Breast epithelium (tissue), 4 donors: ENCODE data around the gene SH3BGRL2. TPM values are rescaled to one million over a fixed set of nuclear protein-coding genes. Genes with fewer than 3 reads are reported as not detected.
"Not testable (repeated sequence)": the region's sequence is repeated elsewhere in the genome, so short reads cannot be mapped to it uniquely, and the experiment has no call there.

ENCODE experiments used
- DNase-seq, 2 donors: peaks; one replicate each; pipeline ENCODE4 v3.0.0-alpha.2; 2019; ENCODE audit warnings: low spot score in 2 of 2
- H3K27ac ChIP-seq, 2 donors: fragments of 200-600 bp; sonication (generic) in 1 of 2; one replicate each; pipeline ENCODE4 v1.5.1; 2016 to 2019; ENCODE audit warnings: mild to moderate bottlenecking in 1 of 2
- H3K27me3 ChIP-seq, 2 donors: fragments of 200-600 bp; sonication (generic) in 1 of 2; one replicate each; pipeline versions ENCODE4 v1.5.1 to v1.6.0; 2017 to 2019; ENCODE audit warnings: control low read depth in 1 of 2, mild to moderate bottlenecking in 1 of 2
- H3K36me3 ChIP-seq: fragments of 200-600 bp; one replicate; pipeline ENCODE4 v1.5.1; 2019
- H3K4me1 ChIP-seq, 2 donors: fragments of 200-600 bp; sonication (generic); one replicate each; pipeline ENCODE4 v1.5.1; 2016 to 2019; ENCODE audit warnings: control low read depth in 1 of 2
- H3K4me3 ChIP-seq, 3 donors: fragments of 200-600 bp; sonication (generic); 1 replicate in 2 of 3; 2 replicates in 1 of 3; pipeline ENCODE4 v1.5.1; 2016 to 2019; ENCODE audit warnings: mild to moderate bottlenecking in 3 of 3, moderate library complexity in 2 of 3
- H3K9me3 ChIP-seq, 2 donors: fragments of 200-600 bp; sonication (generic) in 1 of 2; one replicate each; pipeline ENCODE4 v1.5.1; 2016 to 2019; ENCODE audit warnings: control low read depth in 1 of 2
- POLR2A ChIP-seq: fragments of 450-650 bp; IDR thresholded peaks from one replicate; pipeline ENCODE4 v1.6.1; 2016; ENCODE audit warnings: antibody characterized with exemption, mild to moderate bottlenecking, moderate library complexity
- POLR2AphosphoS5 ChIP-seq, 3 donors: sonication (generic); formaldehyde crosslinking; IDR thresholded peaks; one replicate each; pipeline ENCODE4 v1.6.1; 2017; ENCODE audit warnings: antibody characterized with exemption in 3 of 3
- intact Hi-C: fragments of 100-400 bp; cut with DNase I; formaldehyde crosslinking; loops from one replicate; pipeline ENCODE4 v1.15.1; 2023; ENCODE audit warnings: low total_unique reads
- total RNA-seq, 3 donors: library from RNA; depleted of rRNA; stranded (reverse); fragments of >200 nt; gene quantifications; one replicate each; pipeline ENCODE4 v1.1.0, GENCODE V29; 2016
- TF ChIP-seq, protein P1 (sequence below), 3 donors: fragments of 450-650 bp; IDR thresholded peaks; one replicate each; pipeline ENCODE4 v1.5.1; 2016 to 2017; ENCODE audit warnings: antibody characterized with exemption in 3 of 3, mild to moderate bottlenecking in 3 of 3, moderate library complexity in 3 of 3

The SH3BGRL2 gene
- total RNA-seq, 3 donors from 2014 or later = 31.8 to 54.4 (median 50.9) TPM

DNA sequence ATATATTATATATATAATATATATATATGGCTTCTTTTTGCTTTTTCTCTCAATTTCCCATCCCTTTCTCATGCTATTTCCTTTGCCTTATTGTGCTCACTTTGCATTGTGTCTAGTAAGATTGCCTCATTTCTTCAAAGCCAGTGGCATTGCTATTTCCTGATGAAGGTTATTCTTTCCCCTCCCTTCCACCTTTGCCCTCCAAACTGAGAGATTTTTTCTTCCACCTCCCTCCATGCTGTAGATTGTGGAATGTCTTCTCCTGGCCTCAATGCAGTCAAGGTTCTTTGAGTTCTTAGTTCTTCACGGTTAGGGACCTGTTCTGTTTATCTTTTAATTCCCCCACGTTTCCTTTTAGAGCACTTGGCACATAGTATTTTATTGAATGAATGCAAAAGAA is 17.2 kb downstream of the SH3BGRL2 start:
- Histone ChIP-seq H3K27me3 (no peaks in the 10 kb centered on the region), H3K36me3 (no peaks in the 10 kb centered on the region), H3K4me1 (no peaks in the 10 kb centered on the region), H3K4me3 (no peak overlapping the region), H3K9me3 (no peaks in the 10 kb centered on the region), H3K27ac (no peak overlapping the region)
- DNase-seq = no peak
- TF ChIP-seq, protein P1, sequence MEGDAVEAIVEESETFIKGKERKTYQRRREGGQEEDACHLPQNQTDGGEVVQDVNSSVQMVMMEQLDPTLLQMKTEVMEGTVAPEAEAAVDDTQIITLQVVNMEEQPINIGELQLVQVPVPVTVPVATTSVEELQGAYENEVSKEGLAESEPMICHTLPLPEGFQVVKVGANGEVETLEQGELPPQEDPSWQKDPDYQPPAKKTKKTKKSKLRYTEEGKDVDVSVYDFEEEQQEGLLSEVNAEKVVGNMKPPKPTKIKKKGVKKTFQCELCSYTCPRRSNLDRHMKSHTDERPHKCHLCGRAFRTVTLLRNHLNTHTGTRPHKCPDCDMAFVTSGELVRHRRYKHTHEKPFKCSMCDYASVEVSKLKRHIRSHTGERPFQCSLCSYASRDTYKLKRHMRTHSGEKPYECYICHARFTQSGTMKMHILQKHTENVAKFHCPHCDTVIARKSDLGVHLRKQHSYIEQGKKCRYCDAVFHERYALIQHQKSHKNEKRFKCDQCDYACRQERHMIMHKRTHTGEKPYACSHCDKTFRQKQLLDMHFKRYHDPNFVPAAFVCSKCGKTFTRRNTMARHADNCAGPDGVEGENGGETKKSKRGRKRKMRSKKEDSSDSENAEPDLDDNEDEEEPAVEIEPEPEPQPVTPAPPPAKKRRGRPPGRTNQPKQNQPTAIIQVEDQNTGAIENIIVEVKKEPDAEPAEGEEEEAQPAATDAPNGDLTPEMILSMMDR (IDR thresholded peaks at IDR 0.05) = no peak
- TF ChIP-seq POLR2AphosphoS5 (IDR thresholded peaks at IDR 0.05) = no peak
- no peak for TF ChIP-seq POLR2A
- intact Hi-C loops = no loop called here

GRCh38 chr6:79649016-79649415 is 17.9 kb downstream of the SH3BGRL2 start:
- DNase-seq = no peak
- no peaks in the 10 kb centered on the region for H3K27me3 ChIP-seq
- no peaks in the 10 kb centered on the region for H3K9me3 ChIP-seq
- H3K4me3 ChIP-seq = no peak overlapping the region
- intact Hi-C loops = no loop called here
- peak overlapping the region in 1 of 2 donors; percentile 2 for H3K27ac ChIP-seq
- TF ChIP-seq POLR2AphosphoS5 (IDR thresholded peaks at IDR 0.05) (no peak), POLR2A (no peak)
- TF ChIP-seq, protein P1 (IDR thresholded peaks at IDR 0.05) = no peak
- H3K36me3 ChIP-seq = no peaks in the 10 kb centered on the region
- H3K4me1 ChIP-seq = no peaks in the 10 kb centered on the region

- Histone ChIP-seq H3K36me3 (no peaks in the 10 kb centered on the region), H3K9me3 (no peaks in the 10 kb centered on the region), H3K27me3 (no peaks in the 10 kb centered on the region), H3K4me1 (no peaks in the 10 kb centered on the region), H3K27ac (no peak overlapping the region), H3K4me3 (no peak overlapping the region)
- intact Hi-C loops = no loop called here
- TF ChIP-seq POLR2A (no peak), POLR2AphosphoS5 (IDR thresholded peaks at IDR 0.05) (no peak)
- TF ChIP-seq, protein P1 (IDR thresholded peaks at IDR 0.05) = no peak
- DNase-seq = no peak
Observed at GRCh38 chr6:79650950-79651349, 19.8 kb downstream of the SH3BGRL2 start.

GRCh38 chr6:79656134-79656533 is 25.0 kb downstream of the SH3BGRL2 start:
- H3K4me1 ChIP-seq = no peaks in the 10 kb centered on the region
- no peak for DNase-seq
- H3K27ac ChIP-seq = no peak overlapping the region
- no peak overlapping the region for H3K4me3 ChIP-seq
- H3K9me3 ChIP-seq = no peaks in the 10 kb centered on the region
- H3K27me3 ChIP-seq = no peaks in the 10 kb centered on the region
- TF ChIP-seq POLR2A (no peak), POLR2AphosphoS5 (IDR thresholded peaks at IDR 0.05) (no peak)
- TF ChIP-seq, protein P1 (IDR thresholded peaks at IDR 0.05) = no peak
- intact Hi-C loops = no loop called here
- no peaks in the 10 kb centered on the region for H3K36me3 ChIP-seq

DNA sequence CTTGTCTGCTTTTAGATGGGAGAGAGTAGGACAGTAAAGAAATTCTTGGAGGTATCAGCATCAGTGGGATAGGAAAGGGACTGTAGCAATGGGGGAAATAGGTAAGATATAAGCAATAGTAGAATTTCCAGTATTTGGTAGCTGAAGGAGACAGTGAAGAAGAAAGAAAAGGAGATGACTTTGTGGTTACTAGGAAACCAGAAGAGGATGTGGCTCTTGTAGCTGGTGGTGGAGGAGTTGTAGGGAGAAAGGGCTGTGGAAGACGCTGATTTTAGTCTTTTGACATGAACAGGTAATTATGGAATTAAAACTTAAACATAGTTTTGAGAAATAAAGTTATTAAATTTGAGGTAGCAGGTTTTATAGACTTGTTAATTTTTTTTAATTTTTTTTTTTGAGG is 26.1 kb downstream of the SH3BGRL2 start:
- Histone ChIP-seq H3K36me3 (no peaks in the 10 kb centered on the region), H3K4me1 (no peaks in the 10 kb centered on the region), H3K4me3 (no peak overlapping the region), H3K9me3 (no peaks in the 10 kb centered on the region), H3K27ac (no peak overlapping the region), H3K27me3 (no peaks in the 10 kb centered on the region)
- DNase-seq = no peak
- intact Hi-C loops = no loop called here
- TF ChIP-seq POLR2A (no peak), POLR2AphosphoS5 (IDR thresholded peaks at IDR 0.05) (no peak)
- TF ChIP-seq, protein P1 (IDR thresholded peaks at IDR 0.05) = no peak

DNA sequence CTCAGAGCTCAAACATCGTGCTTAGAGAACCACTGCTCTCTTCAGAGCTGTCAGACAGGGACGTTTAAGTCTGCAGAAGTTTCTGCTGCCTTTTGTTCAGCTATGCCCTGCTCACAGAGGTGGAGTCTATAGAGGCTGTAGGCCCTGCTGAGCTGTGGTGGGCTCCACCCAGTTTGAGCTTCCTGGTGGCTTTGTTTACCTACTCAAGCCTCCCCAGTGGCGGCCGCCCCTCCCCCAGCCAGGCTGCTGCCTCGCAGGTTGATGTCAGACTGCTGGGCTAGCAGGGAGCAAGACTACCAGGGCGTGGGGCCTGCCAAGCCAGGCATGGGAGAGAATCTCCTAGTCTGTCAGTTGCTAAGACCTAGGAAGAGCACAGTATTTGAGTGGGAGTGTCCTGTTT is 32.5 kb downstream of the SH3BGRL2 start:
- H3K4me1 ChIP-seq, H3K27ac ChIP-seq, intact Hi-C loops, H3K36me3 ChIP-seq, H3K4me3 ChIP-seq, H3K9me3 ChIP-seq, H3K27me3 ChIP-seq: not testable (repeated sequence)
- peak in 1 of 2 donors; percentile 62 for DNase-seq
